ENCODE measurements around the gene MOCOS. TPM values are rescaled to one million over a fixed set of nuclear protein-coding genes. Genes with fewer than 3 reads are reported as not detected.

MOCOS gene
- total RNA-seq, 1 experiment from 2014 or later: 12.1 TPM

DNA sequence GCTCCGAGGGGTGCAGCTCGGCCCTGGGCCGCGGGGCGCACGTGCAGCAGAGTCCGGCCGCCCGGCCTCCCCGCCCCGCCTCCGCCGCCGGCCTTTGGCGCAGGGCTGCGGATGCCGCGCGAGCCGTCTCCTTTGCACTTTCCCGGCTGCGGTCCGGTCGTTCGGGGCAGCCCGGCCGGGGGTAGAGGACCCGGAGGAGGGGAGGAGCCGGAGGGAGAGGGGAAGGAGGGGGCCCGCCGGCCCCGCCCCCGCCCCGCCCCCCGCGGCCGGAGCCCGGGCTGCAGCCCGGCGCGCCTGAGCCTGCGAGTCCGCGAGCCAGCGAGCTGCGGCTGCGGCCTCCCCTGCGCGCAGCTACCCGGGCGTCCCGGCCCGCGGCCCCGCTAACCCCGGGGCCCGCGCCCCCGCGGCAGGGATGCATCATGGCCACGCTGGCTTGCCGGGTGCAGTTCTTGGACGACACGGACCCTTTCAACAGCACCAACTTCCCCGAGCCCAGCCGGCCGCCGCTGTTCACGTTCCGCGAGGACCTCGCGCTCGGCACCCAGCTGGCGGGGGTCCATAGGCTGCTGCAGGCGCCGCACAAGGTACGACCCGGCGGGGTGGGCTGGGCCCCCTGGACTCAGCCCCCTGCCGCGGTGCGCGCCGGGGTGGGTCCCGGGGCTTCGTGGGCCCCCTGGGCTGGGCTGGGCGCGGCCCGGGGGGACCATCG lies 110.3 kb downstream of the MOCOS start, which contains the start of gene FHOD3:
TSS of gene FHOD3 (plus strand) at position 297 of the 709 bp plus-strand sequence. CDS start at position 420, 123 bp downstream.
- Histone ChIP-seq H4K20me1 (ENCODE audit: insufficient read depth) (no peaks in the 10 kb centered on the region), H2AFZ (ENCODE audit: low read depth, low read length, poor library complexity, severe bottlenecking) (peak within 1 kb of the TSS; percentile 74), H3K4me3 (replicated peaks in 1 of 2; ENCODE audit: low read depth in 1 of 2, low read length in 2 of 2) (peak within 1 kb of the TSS; percentile 52 to 65), H3K9ac (ENCODE audit: low read length) (peak within 1 kb of the TSS; percentile 58), H3K79me2 (ENCODE audit: insufficient read depth, low read length) (no peaks in the 10 kb centered on the region), H3K9me3 (ENCODE audit: control insufficient read depth in 1 of 2, insufficient read depth in 1 of 2, low read depth in 1 of 2, low read length in 2 of 2) (no peaks in the 10 kb centered on the region), H3K4me1 (ENCODE audit: control insufficient read depth in 1 of 2, insufficient read depth in 2 of 2, low read length in 2 of 2) (peaks cover 0 to 13% of the 10 kb centered on the region in 2 experiments; a peak in 2 of 4 replicates), H3K27ac (ENCODE audit: low read depth, low read length) (peak within 1 kb of the TSS; percentile 49; the same call in 1 of the 2 replicates), H3K4me2 (ENCODE audit: low read length) (peak within 1 kb of the TSS; percentile 93), H3K36me3 (ENCODE audit: control insufficient read depth in 1 of 2, insufficient read depth in 2 of 2, low read length in 2 of 2) (no peaks in the 10 kb centered on the region), H3K9me2 (ENCODE audit: insufficient read depth) (no peaks in the 10 kb centered on the region), H3K27me3 (ENCODE audit: insufficient read depth, low read length) (no peaks in the 10 kb centered on the region; the same call in 1 of the 2 replicates)
- no TSS peak for BruUV-seq (replicated peaks)
- peak; percentile 81 for ATAC-seq
- DNase-seq (ENCODE audit: low read depth, low spot score): no peak
- CTCF ChIA-PET: interaction anchor here (0.5 to 1.5 kb wide), 4 partner anchors 12 to 123 kb away, joined by 3 to 4 read pairs (median 3); no protein-coding TSS in a partner anchor
- TF ChIP-seq SP1 (IDR thresholded peaks at IDR 0.05; ENCODE audit: low read depth) (no peak), JUND (IDR thresholded peaks at IDR 0.05) (no peak), CBX3 (IDR thresholded peaks at IDR 0.05; ENCODE audit: low read depth) (no peak), EZH2phosphoT487 (IDR thresholded peaks at IDR 0.05; ENCODE audit: borderline replicate concordance) (no peak), POLR2A (IDR thresholded peaks at IDR 0.05; ENCODE audit: borderline replicate concordance, extremely low read depth, insufficient read depth, insufficient read length) (no peak), EZH2 (IDR thresholded peaks at IDR 0.05) (no peak), FOSL1 (IDR thresholded peaks at IDR 0.05; ENCODE audit: low read depth) (no peak), ZFX (IDR thresholded peaks at IDR 0.05) (peak; percentile 53), POLR2AphosphoS5 (IDR thresholded peaks at IDR 0.05; ENCODE audit: low read depth, low read length) (peak; percentile 34; the same call in 1 of the 2 replicates)
- TF ChIP-seq, protein P1, sequence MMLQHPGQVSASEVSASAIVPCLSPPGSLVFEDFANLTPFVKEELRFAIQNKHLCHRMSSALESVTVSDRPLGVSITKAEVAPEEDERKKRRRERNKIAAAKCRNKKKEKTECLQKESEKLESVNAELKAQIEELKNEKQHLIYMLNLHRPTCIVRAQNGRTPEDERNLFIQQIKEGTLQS (IDR thresholded peaks at IDR 0.05): no peak
- TF ChIP-seq, protein P2, sequence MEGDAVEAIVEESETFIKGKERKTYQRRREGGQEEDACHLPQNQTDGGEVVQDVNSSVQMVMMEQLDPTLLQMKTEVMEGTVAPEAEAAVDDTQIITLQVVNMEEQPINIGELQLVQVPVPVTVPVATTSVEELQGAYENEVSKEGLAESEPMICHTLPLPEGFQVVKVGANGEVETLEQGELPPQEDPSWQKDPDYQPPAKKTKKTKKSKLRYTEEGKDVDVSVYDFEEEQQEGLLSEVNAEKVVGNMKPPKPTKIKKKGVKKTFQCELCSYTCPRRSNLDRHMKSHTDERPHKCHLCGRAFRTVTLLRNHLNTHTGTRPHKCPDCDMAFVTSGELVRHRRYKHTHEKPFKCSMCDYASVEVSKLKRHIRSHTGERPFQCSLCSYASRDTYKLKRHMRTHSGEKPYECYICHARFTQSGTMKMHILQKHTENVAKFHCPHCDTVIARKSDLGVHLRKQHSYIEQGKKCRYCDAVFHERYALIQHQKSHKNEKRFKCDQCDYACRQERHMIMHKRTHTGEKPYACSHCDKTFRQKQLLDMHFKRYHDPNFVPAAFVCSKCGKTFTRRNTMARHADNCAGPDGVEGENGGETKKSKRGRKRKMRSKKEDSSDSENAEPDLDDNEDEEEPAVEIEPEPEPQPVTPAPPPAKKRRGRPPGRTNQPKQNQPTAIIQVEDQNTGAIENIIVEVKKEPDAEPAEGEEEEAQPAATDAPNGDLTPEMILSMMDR (IDR thresholded peaks at IDR 0.05 in 2 of 3, conservative IDR thresholded peaks at IDR 0.05 in 1 of 3; ENCODE audit: borderline replicate concordance in 1 of 3, insufficient read depth in 1 of 3, low read depth in 2 of 3, low read length in 2 of 3): no peak
- intact Hi-C loops (cut with micrococcal nuclease): no loop called here
- POLR2A ChIA-PET: no interaction called here
- RAD21 ChIA-PET (ENCODE audit: low non-redundant PET in 1 of 2, low total read pairs in 2 of 2, uncharacterized antibody in 2 of 2, unreplicated experiment in 2 of 2): interaction anchor here in 1 of 2 experiments (0.6 kb wide), 1 partner anchor 190 kb away, joined by 3 read pairs; no protein-coding TSS in a partner anchor
